ENCODE measurements around the gene GDPGP1.

- TF ChIP-seq POLR2A (IDR thresholded peaks at IDR 0.05): peak; percentile 28 to 52
- TF ChIP-seq CTCF (IDR thresholded peaks at IDR 0.05): peak in 3 of 6 experiments; percentile 15 to 81 (median 79)
These were observed 1.0 kb upstream of the GDPGP1 start for GRCh38 chr15:90232941-90233386.
